Activated B cell treated with CpG ODN at 0.5 μM for 24 hours (primary cell): ENCODE data around the gene TRIM54. TPM values are rescaled to one million over a fixed set of nuclear protein-coding genes. Genes with fewer than 3 reads are reported as not detected.

Source experiments
- ATAC-seq: fragments of 200-7000 bp; cut with Tn5 transposase; one replicate; pipeline ENCODE4 v1.10.0; 2021; ENCODE audit warnings: low read depth, mild to moderate bottlenecking, moderate library complexity
- CTCF ChIA-PET: fragments of 350-600 bp; sonication (Branson Sonifier 250); formaldehyde crosslinking; loops from one replicate; lab custom pipeline; 2021; ENCODE audit warnings: antibody characterized with exemption; lab: Charles Lee
- POLR2A ChIA-PET: fragments of 350-600 bp; sonication (Branson Sonifier 250); formaldehyde crosslinking; loops from one replicate; lab custom pipeline; 2021; ENCODE audit warnings: antibody characterized with exemption; lab: Charles Lee
- DNase-seq: peaks from one replicate; pipeline ENCODE4 v3.0.0; 2022
- H3K27ac Mint-ChIP-seq: one replicate; pipeline ENCODE4 v1.8.0; 2020; ENCODE audit warnings: mixed read lengths
- H3K27me3 Mint-ChIP-seq: one replicate; pipeline ENCODE4 v1.8.0; 2021; ENCODE audit warnings: mixed read lengths
- H3K36me3 Mint-ChIP-seq: one replicate; pipeline ENCODE4 v1.8.0; 2021; ENCODE audit warnings: low read depth, mixed read lengths
- H3K4me1 Mint-ChIP-seq: one replicate; pipeline ENCODE4 v1.8.0; 2021; ENCODE audit warnings: mixed read lengths
- H3K4me3 Mint-ChIP-seq: one replicate; pipeline ENCODE4 v1.8.0; 2020; ENCODE audit warnings: mild to moderate bottlenecking, mixed read lengths
- H3K9me3 Mint-ChIP-seq: one replicate; pipeline ENCODE4 v1.8.0; 2020; ENCODE audit warnings: mixed read lengths
- intact Hi-C: fragments of 100-400 bp; cut with micrococcal nuclease; formaldehyde crosslinking; loops from one replicate; pipeline ENCODE4 v1.15.1; 2024
- total RNA-seq: library from RNA; stranded (reverse); gene quantifications from 2 replicates; pipeline ENCODE4 v1.2.3, GENCODE V29; 2022
- TF ChIP-seq, protein P1 (sequence below): fragments of 200-600 bp; IDR thresholded peaks from one replicate; pipeline ENCODE4 v1.8.0; 2022; ENCODE audit warnings: antibody characterized with exemption, mild to moderate bottlenecking

TRIM54 gene
- total RNA-seq, 1 donor from 2014 or later: not detected

DNA sequence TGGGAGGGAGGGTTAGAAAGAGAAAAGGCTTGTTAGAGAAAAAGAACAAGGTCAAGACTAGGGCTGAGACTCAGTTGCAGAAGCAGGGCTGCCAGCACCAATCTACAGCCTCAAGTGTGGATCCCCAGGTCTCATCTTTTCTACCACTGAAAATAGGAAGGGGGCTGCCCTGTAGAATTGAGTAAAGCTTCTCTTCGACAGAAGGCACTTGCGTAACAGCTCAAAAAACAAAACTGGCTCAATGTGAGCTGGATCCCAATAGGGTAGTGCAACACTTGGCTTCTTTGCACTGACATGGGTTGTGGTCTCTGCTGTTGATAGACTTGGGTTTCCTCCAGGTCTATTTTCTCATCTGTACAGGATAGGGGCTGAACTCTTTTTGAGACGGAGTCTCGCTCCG lies 42.5 kb downstream of the TRIM54 start:
- DNase-seq: no peak
- Mint-ChIP-seq H3K27ac (no peak overlapping the region), H3K4me3 (no peak overlapping the region), H3K4me1 (peaks cover 25% of the 10 kb centered on the region), H3K36me3 (peaks cover 49% of the 10 kb centered on the region), H3K27me3 (no peaks in the 10 kb centered on the region), H3K9me3 (no peaks in the 10 kb centered on the region)
- ATAC-seq: no peak
- ChIA-PET POLR2A (interaction anchor here (1.4 to 1.5 kb wide), 2 partner anchors 32 to 113 kb away, joined by 3 to 7 read pairs; partner anchors contain the start of genes ATRAID, GTF3C2 and SLC5A6), CTCF (no interaction called here)
- intact Hi-C loops: no loop called here
- TF ChIP-seq, protein P1, sequence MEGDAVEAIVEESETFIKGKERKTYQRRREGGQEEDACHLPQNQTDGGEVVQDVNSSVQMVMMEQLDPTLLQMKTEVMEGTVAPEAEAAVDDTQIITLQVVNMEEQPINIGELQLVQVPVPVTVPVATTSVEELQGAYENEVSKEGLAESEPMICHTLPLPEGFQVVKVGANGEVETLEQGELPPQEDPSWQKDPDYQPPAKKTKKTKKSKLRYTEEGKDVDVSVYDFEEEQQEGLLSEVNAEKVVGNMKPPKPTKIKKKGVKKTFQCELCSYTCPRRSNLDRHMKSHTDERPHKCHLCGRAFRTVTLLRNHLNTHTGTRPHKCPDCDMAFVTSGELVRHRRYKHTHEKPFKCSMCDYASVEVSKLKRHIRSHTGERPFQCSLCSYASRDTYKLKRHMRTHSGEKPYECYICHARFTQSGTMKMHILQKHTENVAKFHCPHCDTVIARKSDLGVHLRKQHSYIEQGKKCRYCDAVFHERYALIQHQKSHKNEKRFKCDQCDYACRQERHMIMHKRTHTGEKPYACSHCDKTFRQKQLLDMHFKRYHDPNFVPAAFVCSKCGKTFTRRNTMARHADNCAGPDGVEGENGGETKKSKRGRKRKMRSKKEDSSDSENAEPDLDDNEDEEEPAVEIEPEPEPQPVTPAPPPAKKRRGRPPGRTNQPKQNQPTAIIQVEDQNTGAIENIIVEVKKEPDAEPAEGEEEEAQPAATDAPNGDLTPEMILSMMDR: no peak

DNA sequence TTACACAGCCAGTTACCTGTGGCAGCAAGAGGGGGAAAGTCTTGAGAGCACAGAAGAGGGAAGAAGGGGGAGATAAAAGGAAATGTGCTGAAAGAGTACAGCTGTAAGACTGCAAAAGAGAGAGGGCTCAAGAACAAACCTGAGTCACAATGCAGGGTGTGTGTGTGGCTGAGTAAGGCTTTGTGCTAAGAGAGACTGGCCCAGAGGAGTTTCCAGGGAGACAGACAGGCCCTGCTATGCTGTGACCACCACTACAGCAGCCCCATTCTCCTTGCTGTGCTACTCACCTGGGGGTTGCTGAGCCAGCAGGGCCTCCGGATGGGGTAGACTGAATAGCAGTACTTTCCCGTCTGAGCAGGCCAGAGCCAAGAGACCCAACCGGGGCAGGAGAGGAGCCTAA lies 53.1 kb downstream of the TRIM54 start:
- no peak overlapping the region for H3K27ac Mint-ChIP-seq
- POLR2A ChIA-PET: no interaction called here
- H3K36me3 Mint-ChIP-seq: peaks cover 75% of the 10 kb centered on the region

DNA sequence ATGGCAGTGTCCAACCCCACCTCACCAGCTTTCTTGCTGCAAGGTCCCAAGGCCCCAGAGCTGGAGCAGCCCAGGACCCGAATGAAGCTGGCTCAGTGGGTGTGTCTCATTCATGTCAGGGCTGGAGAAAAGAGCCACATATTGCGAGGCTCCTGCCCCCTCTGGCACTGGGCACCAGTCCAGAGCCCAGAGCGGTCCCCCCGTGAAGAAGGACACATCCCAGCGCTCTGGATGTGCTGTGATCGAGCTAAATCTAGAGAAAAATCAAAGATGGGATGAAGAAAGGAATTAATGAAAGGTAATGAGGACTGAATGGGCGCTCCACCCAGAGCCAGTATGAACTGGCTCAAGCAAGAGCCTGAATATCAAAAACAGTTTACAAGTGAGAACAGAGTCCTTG lies 53.9 kb downstream of the TRIM54 start:
- DNase-seq (no peak), ATAC-seq (no peak)
- TF ChIP-seq, protein P1: no peak
- Mint-ChIP-seq H3K27me3 (no peaks in the 10 kb centered on the region), H3K27ac (no peak overlapping the region), H3K4me1 (no peaks in the 10 kb centered on the region), H3K9me3 (no peaks in the 10 kb centered on the region), H3K4me3 (no peak overlapping the region), H3K36me3 (peaks cover 76% of the 10 kb centered on the region)
- ChIA-PET CTCF (no interaction called here), POLR2A (interaction anchor here (1.2 kb wide), 1 partner anchor 13 kb away, joined by 3 read pairs; the partner anchor contains the start of gene MPV17)
- intact Hi-C loops: no loop called here

More for the DNA sequence above, 53.1 kb downstream of the TRIM54 start:
- Mint-ChIP-seq H3K4me1 (no peaks in the 10 kb centered on the region), H3K9me3 (no peaks in the 10 kb centered on the region), H3K27me3 (no peaks in the 10 kb centered on the region), H3K4me3 (no peak overlapping the region)
- intact Hi-C loops: no loop called here
- TF ChIP-seq, protein P1: no peak
- no peak for DNase-seq
- no peak for ATAC-seq
- CTCF ChIA-PET: no interaction called here

DNA sequence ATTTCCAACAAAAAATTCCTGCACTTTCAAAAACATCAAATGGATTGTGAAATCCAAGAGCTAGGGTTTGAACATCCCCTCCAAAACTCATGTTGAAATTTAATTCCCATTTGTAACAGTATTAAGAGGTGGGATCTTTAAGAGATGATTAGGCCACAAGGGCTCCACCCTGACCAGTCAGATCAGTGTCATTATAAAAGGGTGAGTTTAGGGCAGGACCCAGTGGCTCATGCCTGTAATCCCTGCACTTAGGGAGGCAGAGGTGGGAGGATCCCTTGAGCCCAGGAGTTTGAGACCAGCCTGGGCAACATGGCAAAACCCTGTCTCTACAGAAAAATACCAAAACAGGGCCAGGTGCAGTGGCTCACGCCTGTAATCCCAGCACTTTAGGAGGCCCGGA lies 65.4 kb downstream of the TRIM54 start:
- POLR2A ChIA-PET: no interaction called here
- intact Hi-C loops: no loop called here
- no peaks in the 10 kb centered on the region for H3K27me3 Mint-ChIP-seq
- TF ChIP-seq, protein P1: no peak
- H3K4me3 Mint-ChIP-seq: no peak overlapping the region
- peaks cover 35% of the 10 kb centered on the region for H3K4me1 Mint-ChIP-seq
- CTCF ChIA-PET: no interaction called here
- H3K36me3 Mint-ChIP-seq: peaks cover 35% of the 10 kb centered on the region
- no peak overlapping the region for H3K27ac Mint-ChIP-seq
- no peaks in the 10 kb centered on the region for H3K9me3 Mint-ChIP-seq
- ATAC-seq (no peak), DNase-seq (no peak)

DNA sequence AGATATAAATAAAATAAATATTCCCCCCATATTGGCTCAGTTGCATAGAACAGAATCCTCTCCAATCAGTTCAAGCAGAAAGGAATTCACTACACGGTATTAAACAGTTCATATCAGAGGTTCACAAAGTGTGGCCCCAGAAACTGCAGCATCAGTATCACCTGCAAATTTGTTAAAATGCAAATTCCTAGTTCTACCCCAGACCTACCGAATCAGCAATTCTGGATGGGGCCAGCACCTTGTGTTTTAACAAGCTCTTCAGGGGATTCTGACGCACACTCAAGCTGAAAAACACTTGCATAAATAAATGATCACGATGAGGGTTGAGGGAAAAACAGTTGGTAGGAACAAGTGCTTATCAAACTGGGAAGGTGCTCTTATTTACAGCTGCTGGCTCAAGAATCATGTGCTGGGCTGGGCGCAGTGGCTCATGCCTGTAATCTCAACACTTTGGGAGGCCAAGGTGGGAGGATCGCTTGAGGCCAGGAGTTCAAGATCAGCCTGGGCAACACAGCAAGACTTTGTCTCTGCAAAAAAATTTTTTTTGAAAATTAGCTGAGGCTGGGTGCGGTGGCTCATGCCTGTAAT lies 68.0 kb downstream of the TRIM54 start:
- no peaks in the 10 kb centered on the region for H3K27me3 Mint-ChIP-seq
- H3K4me3 Mint-ChIP-seq: no peak overlapping the region
- intact Hi-C loops: no loop called here
- H3K27ac Mint-ChIP-seq: no peak overlapping the region
- TF ChIP-seq, protein P1: no peak
- ChIA-PET POLR2A (no interaction called here), CTCF (no interaction called here)
- H3K4me1 Mint-ChIP-seq: peaks cover 48% of the 10 kb centered on the region
- ATAC-seq (no peak), DNase-seq (no peak)
- no peaks in the 10 kb centered on the region for H3K9me3 Mint-ChIP-seq
- peaks cover 29% of the 10 kb centered on the region for H3K36me3 Mint-ChIP-seq
